HPDE6-E6E7 (cell line): ENCODE measurements around the gene C1orf94.
"Not testable (repeated sequence)": the region's sequence is repeated elsewhere in the genome, so short reads cannot be mapped to it uniquely, and the experiment has no call there.

Experiments
- DNase-seq: peaks from one replicate; pipeline ENCODE4 v3.0.0; 2011; ENCODE audit warnings: missing footprints; ENCODE audit errors: extremely low spot score

C1orf94 gene

GRCh38 chr1:34164771-34165391 is 11.8 kb upstream of the C1orf94 start, which contains the start of gene CSMD2:
Gene CSMD2 (minus strand): TSS chr1:34165230. CDS start chr1:34165097, 133 bp downstream.
- no peak for DNase-seq

GRCh38 chr1:34165422-34165921 is 11.2 kb upstream of the C1orf94 start:
- DNase-seq, result no peak

- DNase-seq, result no peak
Observed at GRCh38 chr1:34166191-34166624, 10.5 kb upstream of the C1orf94 start.

GRCh38 chr1:34166625-34167361 is 9.9 kb upstream of the C1orf94 start:
- DNase-seq, result no peak

GRCh38 chr1:34167389-34167788 is 9.3 kb upstream of the C1orf94 start:
- DNase-seq, result no peak

- DNase-seq, result no peak
Observed at GRCh38 chr1:34175744-34176143, 963 bp upstream of the C1orf94 start.

GRCh38 chr1:34178072-34178471 is 1.4 kb downstream of the C1orf94 start:
- DNase-seq, result no peak

- DNase-seq, result not testable (repeated sequence)
Observed at GRCh38 chr1:34183381-34183780, 6.7 kb downstream of the C1orf94 start.

- no peak for DNase-seq
Observed at GRCh38 chr1:34186741-34187494, 10.2 kb downstream of the C1orf94 start.

- DNase-seq, result no peak
Observed at GRCh38 chr1:34188418-34188817, 11.7 kb downstream of the C1orf94 start.

GRCh38 chr1:34188985-34189384 is 12.3 kb downstream of the C1orf94 start:
- DNase-seq, result no peak

GRCh38 chr1:34190692-34191091 is 14.0 kb downstream of the C1orf94 start:
- DNase-seq, result no peak

- DNase-seq, result no peak
Observed at GRCh38 chr1:34192621-34193020, 15.9 kb downstream of the C1orf94 start.

GRCh38 chr1:34199927-34200326 is 23.2 kb downstream of the C1orf94 start:
- no peak for DNase-seq

GRCh38 chr1:34212673-34213072 is 36.0 kb downstream of the C1orf94 start:
- no peak for DNase-seq

GRCh38 chr1:34213956-34214355 is 37.2 kb downstream of the C1orf94 start:
- DNase-seq, result no peak

GRCh38 chr1:34231441-34231840 is 54.7 kb downstream of the C1orf94 start:
- no peak for DNase-seq

- no peak for DNase-seq
Observed at GRCh38 chr1:34235594-34235993, 58.9 kb downstream of the C1orf94 start.

- DNase-seq, result no peak
Observed at GRCh38 chr1:34236089-34236488, 59.4 kb downstream of the C1orf94 start.

- no peak for DNase-seq
Observed at GRCh38 chr1:34237151-34237815, 60.6 kb downstream of the C1orf94 start.

- DNase-seq, result no peak
Observed at GRCh38 chr1:34245967-34246366, 69.3 kb downstream of the C1orf94 start.

GRCh38 chr1:34250342-34250741 is 73.6 kb downstream of the C1orf94 start:
- no peak for DNase-seq
